ENCODE data around the gene EEPD1.
A peak's percentile ranks its signal among the peaks of the same experiment; 100 is the strongest.

The EEPD1 gene

DNA sequence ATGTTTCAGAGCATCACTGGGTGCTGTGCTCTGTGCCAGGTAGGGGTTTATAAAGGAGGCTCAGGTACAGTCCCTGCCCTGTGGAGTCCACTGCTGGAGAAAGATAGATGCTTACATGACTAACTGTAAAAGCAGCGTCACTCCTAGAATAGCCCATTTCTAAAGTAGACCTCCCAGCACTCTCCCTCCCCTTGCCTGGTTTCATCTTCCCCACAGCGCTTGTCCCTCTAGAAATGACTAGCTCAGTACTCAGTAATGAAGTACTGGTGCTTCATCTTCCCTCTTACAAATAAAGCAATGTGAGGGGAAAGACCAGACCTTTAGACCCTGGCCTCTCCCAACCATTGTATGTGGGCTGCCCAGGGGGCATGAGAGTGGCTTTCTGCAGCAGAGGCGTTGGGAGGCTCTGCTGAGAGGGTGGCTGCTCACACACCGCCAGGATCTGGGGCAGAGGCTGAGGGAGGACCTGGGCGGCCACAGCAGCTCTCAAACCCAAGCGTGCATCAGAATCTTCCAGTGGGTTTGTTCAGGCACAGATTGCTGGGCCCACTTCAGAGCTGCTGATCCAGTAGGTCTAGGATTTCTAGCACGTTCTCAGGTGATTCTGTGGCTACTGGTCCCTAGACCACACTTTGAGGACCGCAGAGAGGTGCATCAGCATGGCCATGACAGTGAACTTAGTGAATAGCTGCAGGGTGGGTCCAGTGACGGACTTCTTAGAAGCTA lies 126.3 kb downstream of the EEPD1 start:
- no peak for DNase-seq (ENCODE audit: low read depth)

DNA sequence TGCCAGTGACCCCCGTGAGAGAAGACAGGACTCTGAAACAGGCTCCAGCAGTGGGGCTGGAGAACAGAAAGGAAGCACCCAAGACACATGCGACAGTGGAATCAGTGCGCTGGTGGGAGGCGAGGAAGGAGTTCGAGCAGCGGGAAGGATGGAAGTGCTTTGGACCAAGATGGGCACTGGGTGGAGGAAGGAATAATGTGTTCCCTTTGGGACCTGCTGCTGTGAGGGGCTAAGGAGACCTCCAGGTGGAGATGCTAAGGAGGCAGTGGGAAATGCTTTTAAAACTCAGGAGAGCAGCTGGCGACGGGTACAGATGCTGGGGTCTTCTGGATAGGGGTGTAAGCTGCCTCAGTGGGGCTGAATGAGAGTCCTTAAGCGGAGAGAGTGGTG lies 126.9 kb downstream of the EEPD1 start:
- no peak for DNase-seq (ENCODE audit: low read depth)

DNA sequence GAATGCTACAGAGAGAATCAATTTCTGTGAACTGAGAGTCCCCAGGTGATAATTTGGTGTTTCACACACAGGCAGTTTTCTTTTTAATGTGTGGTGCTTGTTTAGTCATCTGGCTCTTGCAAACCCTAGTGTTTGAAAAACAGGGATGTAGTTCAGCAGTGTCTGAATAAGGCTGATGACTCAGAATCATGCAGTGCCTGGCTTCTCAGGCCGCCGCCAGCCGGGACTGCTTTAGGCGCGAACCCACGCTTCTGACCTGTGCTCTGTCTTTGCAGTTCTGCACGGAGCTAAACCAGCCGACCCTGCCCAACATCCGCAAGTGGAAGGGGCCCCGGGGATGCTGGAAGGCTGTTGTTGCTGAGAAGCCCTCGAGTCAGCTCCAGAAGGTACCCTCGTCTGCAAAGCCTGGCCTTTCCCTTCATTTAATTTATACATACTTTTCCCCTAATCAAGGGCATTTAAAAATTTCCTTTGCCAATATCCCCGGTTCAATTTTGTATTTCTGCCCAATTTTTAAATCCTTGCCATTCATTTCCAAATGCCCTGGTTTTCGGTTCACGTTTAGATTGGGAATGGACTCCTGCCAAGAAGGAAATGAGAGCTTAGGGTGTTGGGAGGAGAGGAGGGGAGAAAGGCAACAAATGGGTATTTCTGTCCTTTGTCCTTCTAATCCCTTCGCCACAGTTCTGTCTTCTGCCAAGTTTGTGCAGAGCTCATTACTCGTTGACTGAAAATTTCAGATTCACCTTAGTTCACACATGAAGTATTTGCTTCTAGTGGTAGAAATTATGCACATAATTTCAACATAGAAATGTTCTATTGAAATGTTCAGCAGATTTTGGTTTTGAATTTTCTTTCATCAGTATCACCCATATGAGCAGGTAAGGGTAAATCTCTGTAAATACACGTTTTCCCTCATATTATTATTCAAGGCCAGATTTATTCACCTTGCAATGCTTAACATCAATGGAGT lies 128.1 kb downstream of the EEPD1 start:
- no peak for DNase-seq (ENCODE audit: low read depth)

DNA sequence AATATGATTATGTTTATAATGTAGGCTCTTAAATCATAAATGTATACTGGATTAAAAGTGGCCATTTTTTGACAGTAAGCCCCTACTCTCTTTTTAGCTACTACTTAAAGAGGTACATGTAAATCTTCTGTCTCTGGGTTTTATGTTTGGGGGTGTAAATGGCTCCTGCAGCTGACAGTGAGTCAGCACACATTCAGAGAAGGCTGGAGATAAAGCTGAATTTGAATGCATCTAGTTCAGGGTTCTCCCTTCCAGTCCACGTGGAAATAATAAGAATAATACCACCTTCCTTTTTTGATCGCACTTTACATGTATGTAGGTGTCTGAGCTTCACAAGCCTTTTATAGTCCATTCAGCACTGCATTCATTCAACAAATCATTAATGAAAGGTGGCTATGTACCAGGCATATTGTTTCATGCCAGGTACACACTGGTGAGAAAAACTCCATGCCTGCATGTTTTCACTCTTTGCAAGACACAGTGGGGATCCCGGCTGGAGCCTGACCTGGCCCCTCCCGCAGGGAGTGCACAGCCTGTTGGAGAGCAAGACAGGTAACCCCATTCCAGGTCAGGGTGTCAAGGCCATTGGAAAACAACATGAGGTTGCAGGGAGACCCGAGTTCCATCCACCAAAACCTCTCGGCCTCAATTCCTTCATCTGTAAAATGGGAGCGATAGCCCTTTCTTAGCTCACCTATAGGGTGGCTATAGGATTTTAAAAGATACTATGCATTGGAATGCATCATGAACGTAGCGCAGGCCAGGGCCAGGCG lies 129.1 kb downstream of the EEPD1 start:
- no peak for DNase-seq (ENCODE audit: low read depth)

DNA sequence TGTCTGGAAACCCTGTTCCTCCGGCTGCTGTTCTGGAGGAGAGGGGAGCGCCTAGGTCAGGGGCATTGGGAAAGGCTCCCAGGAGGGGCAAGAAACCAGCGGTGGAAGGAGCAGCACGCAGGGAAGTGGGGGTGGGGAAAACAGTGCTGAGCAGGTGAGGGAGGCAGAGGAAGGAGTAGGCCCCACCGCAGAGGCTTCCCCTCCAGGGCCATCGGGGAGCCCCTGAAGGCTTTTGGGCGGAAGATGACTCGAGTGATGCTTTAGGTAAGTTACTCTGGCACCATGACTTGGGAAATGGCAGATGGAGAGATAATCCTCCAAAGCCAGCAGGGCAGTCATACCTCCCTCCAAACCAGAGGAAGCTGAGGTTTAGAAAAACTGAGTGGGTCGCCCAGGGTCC lies 130.1 kb downstream of the EEPD1 start:
- no peak for DNase-seq (ENCODE audit: low read depth)

DNA sequence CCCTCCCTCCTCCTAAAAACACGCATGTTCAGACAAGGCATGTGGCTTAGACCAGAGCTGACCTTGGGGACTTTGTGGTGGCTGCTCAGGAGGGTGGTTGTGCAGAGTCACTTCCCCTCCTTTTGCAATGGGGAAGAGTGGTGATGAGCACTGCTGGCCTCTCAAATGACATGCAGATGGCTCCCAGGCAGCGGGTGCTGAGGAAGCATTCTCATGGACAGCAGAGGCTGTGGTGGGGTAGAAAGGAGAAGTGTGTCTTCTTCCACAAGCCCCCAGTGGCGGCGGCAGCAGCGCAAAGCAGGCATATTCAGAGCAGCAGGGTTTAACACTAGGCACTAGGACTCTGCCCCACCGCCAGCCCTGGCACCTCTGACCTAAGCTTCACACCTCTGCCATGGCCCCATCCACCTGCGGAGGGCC lies 130.7 kb downstream of the EEPD1 start:
- no peak for DNase-seq (ENCODE audit: low read depth)

DNA sequence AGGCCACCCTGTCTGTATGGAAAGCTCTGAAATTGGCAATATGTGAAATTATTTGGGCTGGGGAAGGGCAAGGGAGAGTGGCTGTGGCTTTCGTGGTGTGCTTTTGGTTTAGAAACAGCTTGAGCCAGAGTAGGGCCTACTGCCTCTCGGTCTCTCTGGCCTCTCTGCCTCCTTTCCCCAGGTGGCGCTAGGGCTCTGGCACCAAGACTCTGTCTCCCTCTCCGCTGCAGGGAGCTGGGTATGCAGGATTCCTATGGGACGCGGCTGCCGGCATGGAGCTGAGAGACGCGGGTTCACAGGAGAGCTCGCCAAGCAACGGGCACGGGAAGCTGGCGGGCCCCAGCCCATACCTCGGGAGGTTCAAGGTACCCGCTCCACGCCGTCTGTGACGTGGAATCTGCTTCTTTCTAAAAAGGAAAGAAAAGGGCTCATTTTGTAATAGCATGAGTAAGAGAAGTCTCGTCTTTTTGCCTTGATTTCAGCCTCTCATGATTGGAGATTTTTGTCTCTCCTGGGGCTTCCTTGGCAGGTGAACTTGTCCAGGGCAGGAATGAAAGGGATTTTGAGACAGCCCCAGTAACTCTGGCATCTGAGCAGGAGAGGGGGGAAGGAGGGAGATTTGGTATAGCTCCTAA lies 131.5 kb downstream of the EEPD1 start:
- no peak for DNase-seq (ENCODE audit: low read depth)

DNA sequence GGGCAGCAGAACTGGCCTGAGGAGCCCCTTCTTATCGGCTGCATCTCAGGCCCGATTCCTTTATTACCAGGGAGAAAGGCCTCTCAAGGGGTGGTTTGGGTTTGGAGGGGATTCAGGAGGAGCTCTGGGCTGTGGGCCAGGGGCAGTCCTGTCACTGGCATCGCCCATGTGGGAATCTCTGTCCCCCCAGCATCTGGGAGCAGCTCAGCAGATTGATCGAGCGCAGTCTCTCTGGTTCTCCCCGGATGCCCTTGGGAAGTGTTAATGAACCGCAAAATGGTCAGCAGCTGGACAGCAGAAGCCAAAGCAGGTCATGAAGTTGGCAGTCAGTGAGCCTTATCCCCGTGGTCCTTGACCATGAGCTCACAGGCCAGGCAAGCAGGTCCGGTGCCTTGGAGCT lies 132.2 kb downstream of the EEPD1 start:
- no peak for DNase-seq (ENCODE audit: low read depth)

DNA sequence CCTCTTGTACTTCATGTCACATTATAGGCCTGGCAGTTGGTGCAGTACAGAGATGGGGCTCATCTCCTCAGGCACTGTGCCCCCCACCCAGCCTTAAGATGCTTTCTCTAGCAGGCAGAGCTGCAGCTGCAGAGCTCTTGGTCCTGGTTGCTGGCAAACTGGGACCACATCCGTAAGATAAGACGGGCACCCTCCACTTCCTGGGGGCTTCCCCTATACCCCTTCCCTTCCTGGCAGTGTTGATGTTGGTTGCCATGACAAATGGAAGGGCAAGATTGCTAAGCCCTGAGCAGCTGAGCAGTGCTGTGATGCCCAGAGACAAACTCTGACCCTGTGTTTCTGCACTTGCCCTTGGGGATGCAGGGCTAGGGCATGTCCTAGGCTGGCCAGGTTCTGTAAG lies 133.2 kb downstream of the EEPD1 start:
- DNase-seq (ENCODE audit: low read depth) = peak; percentile 28

DNA sequence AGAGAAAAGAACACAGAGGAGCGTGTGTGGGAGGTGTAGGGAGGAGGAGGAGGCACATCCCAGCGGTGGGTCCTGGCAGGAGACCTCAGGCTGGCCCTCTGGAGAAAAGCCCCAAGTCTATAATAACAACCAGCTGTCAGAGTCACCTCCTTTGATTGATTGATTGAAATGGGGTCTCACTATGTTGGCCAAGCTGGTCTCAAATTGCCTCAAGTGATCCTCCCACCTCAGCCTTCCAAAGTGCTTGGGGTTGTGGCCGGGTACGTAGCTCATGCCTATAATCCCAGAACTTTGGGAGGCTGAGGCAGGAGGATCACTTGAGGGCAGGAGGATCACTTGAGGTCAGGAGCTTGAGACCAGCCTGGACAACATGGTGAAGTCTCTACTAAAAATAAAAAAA lies 133.6 kb downstream of the EEPD1 start:
- no peak for DNase-seq (ENCODE audit: low read depth)

DNA sequence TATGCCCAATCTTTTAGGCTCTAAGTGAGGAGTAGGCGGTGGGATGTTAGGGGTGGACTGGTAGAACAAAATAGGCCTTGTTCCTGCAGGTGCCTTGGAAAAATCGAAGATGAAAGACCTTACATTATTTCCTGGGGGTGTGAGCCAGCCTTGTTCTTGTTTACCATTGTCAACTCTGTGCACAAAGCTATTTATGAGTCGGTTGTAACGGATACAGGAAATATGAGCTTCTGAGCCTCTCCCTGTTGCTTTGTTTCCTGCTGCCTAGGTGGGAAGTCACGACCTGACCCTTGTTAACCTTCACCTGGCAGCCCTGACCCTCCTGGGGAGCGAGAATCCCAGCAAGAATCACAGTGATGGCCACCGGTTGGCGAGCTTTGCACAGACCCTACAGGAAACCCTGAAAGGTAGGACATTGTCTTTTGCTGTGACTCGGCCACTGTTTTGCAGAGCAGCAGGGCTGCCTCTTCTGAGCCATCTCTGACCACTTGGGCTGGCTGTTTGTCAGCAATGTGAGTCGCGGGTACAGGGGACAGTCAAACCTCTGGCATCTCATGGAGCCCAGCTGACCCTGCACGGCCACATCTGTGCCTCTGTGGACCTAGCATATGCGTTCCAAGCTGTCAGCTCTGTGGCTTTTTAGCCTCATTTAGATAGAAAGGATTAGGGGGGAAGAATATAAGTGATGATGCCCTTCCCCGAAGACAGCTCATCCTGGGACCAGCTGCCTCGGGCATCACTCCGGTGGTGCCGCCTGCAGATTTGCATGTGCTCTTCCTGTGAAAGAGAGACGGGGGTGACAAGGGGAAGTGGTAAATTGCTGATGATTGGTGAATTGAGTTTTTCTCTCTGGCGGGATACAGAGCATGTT lies 134.6 kb downstream of the EEPD1 start:
- no peak for DNase-seq (ENCODE audit: low read depth)

DNA sequence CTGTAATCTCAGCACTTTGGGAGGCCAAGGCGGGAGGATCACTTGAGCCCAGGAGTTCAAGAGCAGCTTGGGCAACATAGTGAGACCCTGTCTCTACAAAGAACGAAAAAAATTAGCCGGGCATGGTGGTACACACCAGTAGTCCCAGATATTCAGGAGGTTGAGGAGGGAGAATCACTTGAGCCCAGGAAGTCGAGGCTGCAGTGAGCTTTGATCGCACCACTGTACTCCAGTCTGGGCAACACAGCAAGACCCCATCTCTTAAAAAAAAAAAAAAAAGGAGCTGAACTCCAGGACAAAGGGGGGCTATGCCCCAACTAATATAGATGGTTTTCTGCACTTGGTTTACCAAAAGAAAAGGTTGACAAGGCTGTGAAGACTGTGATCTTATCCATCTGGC lies 135.4 kb downstream of the EEPD1 start:
- no peak for DNase-seq (ENCODE audit: low read depth)

DNA sequence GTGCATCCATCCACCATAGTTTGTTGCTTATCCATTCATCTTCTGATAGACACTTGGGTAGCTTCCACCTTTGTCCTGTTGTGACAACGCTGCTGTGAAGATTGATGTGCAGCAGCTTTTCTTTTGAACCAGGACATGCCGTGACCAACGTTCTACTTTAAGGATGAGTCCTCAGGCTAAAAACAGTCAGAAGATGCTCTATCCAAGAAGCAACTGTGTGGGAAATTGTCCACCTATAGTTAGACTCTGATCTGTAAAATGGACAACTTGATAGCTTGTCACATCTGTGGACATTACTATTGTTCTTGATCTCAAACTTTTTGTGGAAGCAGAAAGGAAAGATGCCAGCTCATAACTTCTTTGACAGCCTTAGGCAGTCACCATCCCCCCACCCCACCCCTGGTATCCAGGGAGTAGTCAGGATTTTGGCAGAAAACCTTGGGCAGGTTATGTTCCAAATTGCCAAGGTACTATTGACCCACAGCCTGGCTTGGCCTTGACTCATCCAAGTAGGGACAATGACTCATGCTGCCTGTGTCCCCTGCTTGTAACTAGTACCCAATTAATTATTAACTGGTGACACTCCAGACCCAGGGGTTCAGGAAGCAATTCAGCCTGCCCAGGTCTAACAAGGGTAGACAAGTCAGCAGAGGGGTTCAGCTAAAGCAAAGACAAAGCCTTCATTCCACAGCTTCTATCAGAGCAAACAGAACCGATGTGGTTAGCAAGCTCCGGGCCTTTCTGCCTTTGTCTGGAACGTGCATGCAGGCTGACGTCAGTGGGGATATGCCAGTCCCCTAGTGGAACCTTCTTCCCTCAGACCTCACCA lies 137.0 kb downstream of the EEPD1 start:
- DNase-seq (ENCODE audit: low read depth) = no peak

DNA sequence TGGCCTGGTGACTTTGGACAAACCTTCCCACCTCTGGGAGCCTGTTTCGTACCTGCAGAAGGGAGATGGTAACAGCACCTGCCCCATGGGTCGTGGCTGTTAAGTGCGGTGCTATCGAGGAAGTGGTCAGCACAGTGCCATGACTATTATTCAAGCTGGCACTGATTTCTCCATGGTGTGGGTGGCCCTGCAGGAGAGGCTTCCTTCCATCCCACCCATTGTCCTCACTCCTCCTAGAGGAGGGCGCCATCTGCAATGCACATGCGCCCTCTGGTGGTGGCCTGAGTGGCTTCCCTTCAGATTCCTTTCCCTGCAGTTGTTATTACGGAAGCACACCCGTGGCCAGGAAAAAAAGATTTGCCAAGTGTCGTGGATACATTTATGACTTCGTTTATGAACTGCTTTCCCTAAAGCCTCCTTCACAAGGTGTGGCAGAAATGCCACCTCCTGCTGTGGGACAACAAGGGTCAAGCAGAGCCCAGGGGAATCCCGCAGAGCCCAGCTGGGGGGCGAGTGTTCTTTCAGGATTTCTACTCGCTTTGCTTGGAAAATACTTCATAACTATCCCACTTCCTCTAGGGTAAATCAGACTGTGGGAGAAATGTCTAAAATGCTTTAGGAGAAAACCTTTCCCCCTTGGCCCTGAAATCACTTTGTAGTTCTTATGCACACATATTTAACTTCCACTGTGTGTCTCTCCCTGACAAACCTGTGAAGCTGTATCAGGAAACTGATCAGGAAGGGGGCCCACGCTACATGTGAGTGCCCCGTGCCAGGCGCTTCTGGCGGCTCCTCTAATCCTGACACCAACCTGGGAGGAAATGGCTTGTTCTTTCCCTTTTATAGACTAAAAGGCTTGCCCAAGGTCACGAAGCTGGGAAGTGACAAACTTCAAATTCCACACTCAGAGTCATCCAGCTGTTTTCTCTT lies 138.6 kb downstream of the EEPD1 start:
- DNase-seq (ENCODE audit: low read depth) = peak; percentile 59

DNA sequence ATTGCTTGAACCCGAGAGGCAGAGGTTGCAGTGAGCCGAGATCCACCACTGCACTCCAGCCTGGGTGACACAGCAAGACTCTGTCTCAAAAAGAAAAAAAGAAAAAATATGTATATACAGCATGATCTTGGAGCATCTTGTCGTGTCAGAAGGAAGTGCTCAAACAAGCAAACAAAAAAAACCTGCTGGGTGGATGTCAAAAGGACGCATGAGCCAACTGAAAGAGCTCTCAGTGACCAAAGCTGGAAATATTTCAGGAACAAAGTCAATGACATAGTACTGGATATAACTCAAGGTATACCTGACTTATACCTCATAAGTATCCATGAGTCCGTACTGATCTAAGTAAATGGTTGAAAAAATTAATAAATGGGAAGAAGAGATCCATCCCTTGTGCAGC lies 142.0 kb downstream of the EEPD1 start:
- DNase-seq (ENCODE audit: low read depth) = no peak

DNA sequence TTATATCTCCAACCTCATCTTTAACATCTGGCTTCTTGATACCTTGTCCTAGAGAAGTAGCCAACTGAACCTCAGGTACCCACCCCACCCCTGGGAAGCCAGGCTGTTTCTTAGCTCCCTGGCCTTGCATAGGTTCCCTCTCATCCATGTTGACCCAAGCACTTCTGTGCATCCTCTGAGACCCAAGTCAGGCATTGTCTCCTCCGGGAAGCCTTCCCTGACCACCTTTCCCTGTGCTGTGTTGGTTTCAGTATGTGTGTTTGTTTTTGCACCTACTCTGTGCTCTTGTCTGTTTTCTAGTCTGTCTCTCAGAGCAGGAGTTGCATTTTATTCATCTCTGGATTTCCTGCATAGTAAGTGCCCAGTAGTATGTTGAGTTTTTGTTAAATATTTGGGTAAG lies 143.2 kb downstream of the EEPD1 start:
- no peak for DNase-seq (ENCODE audit: low read depth)

DNA sequence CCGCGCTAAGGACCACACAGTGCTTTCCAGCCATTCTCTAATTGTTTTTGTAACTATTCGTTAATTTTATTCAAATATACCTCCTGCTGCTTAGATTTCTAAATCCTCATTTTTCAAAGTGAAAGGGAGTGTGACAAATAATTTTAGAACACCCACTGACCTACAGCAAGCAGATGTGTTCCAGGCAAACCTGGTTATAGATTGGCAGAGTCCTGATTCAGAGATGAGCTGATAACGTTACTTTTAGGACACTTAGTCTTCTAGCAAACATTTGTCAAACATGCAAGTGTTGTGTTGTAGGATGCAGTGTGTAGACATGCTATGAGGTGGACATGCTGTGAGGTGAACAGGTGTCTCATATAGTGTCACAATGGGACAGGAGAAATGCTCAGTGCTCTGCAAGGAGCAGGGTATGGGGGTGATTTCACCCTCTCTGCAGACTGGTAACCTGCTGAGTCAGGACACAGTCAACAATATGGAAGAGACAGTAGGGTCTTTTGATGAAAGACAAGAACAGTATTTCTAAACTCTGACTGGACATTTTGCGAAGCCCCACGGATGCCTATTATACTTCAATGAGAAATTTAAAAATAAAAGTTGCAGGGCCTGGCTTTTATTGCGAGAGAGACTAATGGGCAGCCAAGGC lies 144.4 kb downstream of the EEPD1 start:
- no peak for DNase-seq (ENCODE audit: low read depth)

DNA sequence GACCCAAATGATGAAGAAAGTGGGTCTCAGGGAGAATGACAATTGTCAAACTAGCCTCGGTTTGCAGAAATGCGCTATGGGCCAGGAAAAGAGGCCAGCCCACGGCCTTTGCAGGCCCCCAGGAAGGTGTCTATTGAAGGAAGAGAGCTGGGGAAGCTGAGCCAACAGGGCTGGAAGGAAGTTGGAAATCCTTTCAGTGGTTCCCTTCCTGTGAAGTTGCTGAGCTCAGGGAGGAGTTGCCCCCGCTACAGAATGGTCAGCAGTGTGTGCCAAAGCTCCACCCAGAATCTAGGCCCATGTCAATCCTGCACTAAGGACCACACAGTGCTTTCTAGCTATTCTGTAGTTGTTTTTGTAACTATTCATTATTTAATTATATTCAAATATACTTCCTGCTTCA lies 145.1 kb downstream of the EEPD1 start:
- no peak for DNase-seq (ENCODE audit: low read depth)
